ENCODE data around the gene RERE. TPM values are rescaled to one million over a fixed set of nuclear protein-coding genes. Genes with fewer than 3 reads are reported as not detected.

RERE gene
- total RNA-seq, 1 experiment from 2014 or later, result 217 TPM

DNA sequence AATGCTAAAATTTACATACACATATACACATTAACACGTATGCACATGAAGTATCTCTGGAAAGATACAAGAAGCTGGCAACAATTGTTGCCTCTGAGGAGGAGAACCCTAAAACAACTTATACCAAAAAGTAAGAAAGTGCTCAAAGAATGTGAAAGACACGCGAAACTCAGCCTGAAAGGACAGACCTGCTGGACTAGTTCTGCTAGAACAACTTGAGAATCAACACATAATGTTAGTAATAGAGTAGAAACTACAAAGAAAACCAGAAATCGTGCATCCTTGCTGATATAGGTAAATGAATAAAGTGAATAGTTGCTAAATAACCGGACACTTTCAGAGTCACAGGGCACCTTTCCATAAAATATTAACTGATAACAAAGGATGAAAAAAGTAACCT, 242.5 kb downstream of the RERE start:
- DNase-seq (ENCODE audit: low read depth, low spot score), result no peak

DNA sequence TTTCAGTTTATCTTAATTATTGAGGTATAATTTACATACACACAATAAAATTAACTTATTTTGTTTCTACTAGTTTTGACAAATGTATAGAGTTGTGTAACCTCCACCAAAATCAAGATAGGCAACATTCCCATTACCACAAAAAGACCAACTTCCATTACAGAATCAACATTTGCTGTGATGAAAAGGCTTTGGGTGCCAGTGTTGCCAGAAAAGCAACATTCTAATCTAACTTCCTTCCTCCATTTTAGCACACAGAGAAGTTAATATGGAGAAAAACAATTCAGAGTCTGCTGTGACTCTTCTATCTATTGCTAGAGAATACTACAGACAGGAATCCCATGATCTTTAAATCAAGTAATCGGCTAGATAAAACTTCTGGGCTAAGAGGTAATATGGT, 245.3 kb downstream of the RERE start:
- DNase-seq (ENCODE audit: low read depth, low spot score), result no peak

More for the DNA sequence above, 242.5 kb downstream of the RERE start:
- intact Hi-C loops (cut with micrococcal nuclease; ENCODE audit: unreplicated experiment) (no loop called here), in situ Hi-C loops (cut with HindIII; ENCODE audit: low pct_unique_long_range_greater_than_20kb, low sequenced_read_pairs) (no loop called here)
- Histone ChIP-seq H3K27me3 (ENCODE audit: control insufficient read depth, insufficient read depth, low read length) (no peaks in the 10 kb centered on the region), H3K4me3 (ENCODE audit: low read depth in 2 of 2, low read length in 2 of 2) (no peak overlapping the region), H3K36me3 (ENCODE audit: control insufficient read depth, insufficient read depth, low read length) (no peaks in the 10 kb centered on the region), H3K9me3 (ENCODE audit: control insufficient read depth, insufficient read depth, low read depth, low read length) (no peaks in the 10 kb centered on the region), H3K27ac (ENCODE audit: low read length) (no peak overlapping the region), H3K4me1 (ENCODE audit: control insufficient read depth, insufficient read depth, low read length) (peaks cover 11% of the 10 kb centered on the region)
- TF ChIP-seq SIN3A (IDR thresholded peaks at IDR 0.05; ENCODE audit: borderline replicate concordance, insufficient read depth, low read depth, low read length) (no peak), POLR2AphosphoS5 (IDR thresholded peaks at IDR 0.05; ENCODE audit: low read depth, low read length) (no peak), TCF7L2 (IDR thresholded peaks at IDR 0.05; ENCODE audit: low read depth, low read length) (no peak)
- TF ChIP-seq, protein P1, sequence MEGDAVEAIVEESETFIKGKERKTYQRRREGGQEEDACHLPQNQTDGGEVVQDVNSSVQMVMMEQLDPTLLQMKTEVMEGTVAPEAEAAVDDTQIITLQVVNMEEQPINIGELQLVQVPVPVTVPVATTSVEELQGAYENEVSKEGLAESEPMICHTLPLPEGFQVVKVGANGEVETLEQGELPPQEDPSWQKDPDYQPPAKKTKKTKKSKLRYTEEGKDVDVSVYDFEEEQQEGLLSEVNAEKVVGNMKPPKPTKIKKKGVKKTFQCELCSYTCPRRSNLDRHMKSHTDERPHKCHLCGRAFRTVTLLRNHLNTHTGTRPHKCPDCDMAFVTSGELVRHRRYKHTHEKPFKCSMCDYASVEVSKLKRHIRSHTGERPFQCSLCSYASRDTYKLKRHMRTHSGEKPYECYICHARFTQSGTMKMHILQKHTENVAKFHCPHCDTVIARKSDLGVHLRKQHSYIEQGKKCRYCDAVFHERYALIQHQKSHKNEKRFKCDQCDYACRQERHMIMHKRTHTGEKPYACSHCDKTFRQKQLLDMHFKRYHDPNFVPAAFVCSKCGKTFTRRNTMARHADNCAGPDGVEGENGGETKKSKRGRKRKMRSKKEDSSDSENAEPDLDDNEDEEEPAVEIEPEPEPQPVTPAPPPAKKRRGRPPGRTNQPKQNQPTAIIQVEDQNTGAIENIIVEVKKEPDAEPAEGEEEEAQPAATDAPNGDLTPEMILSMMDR (IDR thresholded peaks at IDR 0.05), result no peak
- TF ChIP-seq, protein P2, sequence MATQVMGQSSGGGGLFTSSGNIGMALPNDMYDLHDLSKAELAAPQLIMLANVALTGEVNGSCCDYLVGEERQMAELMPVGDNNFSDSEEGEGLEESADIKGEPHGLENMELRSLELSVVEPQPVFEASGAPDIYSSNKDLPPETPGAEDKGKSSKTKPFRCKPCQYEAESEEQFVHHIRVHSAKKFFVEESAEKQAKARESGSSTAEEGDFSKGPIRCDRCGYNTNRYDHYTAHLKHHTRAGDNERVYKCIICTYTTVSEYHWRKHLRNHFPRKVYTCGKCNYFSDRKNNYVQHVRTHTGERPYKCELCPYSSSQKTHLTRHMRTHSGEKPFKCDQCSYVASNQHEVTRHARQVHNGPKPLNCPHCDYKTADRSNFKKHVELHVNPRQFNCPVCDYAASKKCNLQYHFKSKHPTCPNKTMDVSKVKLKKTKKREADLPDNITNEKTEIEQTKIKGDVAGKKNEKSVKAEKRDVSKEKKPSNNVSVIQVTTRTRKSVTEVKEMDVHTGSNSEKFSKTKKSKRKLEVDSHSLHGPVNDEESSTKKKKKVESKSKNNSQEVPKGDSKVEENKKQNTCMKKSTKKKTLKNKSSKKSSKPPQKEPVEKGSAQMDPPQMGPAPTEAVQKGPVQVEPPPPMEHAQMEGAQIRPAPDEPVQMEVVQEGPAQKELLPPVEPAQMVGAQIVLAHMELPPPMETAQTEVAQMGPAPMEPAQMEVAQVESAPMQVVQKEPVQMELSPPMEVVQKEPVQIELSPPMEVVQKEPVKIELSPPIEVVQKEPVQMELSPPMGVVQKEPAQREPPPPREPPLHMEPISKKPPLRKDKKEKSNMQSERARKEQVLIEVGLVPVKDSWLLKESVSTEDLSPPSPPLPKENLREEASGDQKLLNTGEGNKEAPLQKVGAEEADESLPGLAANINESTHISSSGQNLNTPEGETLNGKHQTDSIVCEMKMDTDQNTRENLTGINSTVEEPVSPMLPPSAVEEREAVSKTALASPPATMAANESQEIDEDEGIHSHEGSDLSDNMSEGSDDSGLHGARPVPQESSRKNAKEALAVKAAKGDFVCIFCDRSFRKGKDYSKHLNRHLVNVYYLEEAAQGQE (IDR thresholded peaks at IDR 0.05; ENCODE audit: insufficient read depth in 1 of 2, low read depth in 2 of 2, low read length in 1 of 2), result no peak
- ChIA-PET POLR2A (no interaction called here), CTCF (no interaction called here)
- ATAC-seq, result no peak
- BruUV-seq (replicated peaks), result no TSS peak

More for the DNA sequence above, 245.3 kb downstream of the RERE start:
- BruUV-seq (replicated peaks), result no TSS peak
- H3K27me3 ChIP-seq (ENCODE audit: control insufficient read depth, insufficient read depth, low read length), result no peaks in the 10 kb centered on the region
- intact Hi-C loops (cut with micrococcal nuclease; ENCODE audit: unreplicated experiment), result no loop called here
- in situ Hi-C loops (cut with HindIII; ENCODE audit: low pct_unique_long_range_greater_than_20kb, low sequenced_read_pairs), result no loop called here
- H3K4me3 ChIP-seq (ENCODE audit: low read depth in 2 of 2, low read length in 2 of 2), result no peak overlapping the region
- ChIA-PET POLR2A (no interaction called here), CTCF (no interaction called here)
- no peaks in the 10 kb centered on the region for H3K36me3 ChIP-seq (ENCODE audit: control insufficient read depth, insufficient read depth, low read length)
- TF ChIP-seq SIN3A (IDR thresholded peaks at IDR 0.05; ENCODE audit: borderline replicate concordance, insufficient read depth, low read depth, low read length) (no peak), TCF7L2 (IDR thresholded peaks at IDR 0.05; ENCODE audit: low read depth, low read length) (no peak), POLR2AphosphoS5 (IDR thresholded peaks at IDR 0.05; ENCODE audit: low read depth, low read length) (no peak)
- TF ChIP-seq, protein P2 (IDR thresholded peaks at IDR 0.05; ENCODE audit: insufficient read depth in 1 of 2, low read depth in 2 of 2, low read length in 1 of 2), result no peak
- TF ChIP-seq, protein P1 (IDR thresholded peaks at IDR 0.05), result no peak
- H3K9me3 ChIP-seq (ENCODE audit: control insufficient read depth, insufficient read depth, low read depth, low read length), result no peaks in the 10 kb centered on the region
- peaks cover 11% of the 10 kb centered on the region for H3K4me1 ChIP-seq (ENCODE audit: control insufficient read depth, insufficient read depth, low read length)
- no peak overlapping the region for H3K27ac ChIP-seq (ENCODE audit: low read length)
- no peak for ATAC-seq

Data from Panc1 (cell line).